NT2/D1 (cell line): ENCODE results near the gene TEX44.

Experiments
- DNase-seq: peaks from one replicate; pipeline ENCODE4 v3.0.0-alpha.2; 2011; ENCODE audit warnings: low read depth, low spot score
- H3K27me3 ChIP-seq: 2 replicates; pipeline ENCODE4 v1.6.0; 2011; ENCODE audit warnings: mild to moderate bottlenecking; ENCODE audit not compliant: insufficient read length, insufficient read depth
- H3K36me3 ChIP-seq: 2 replicates; pipeline ENCODE4 v1.6.1; 2011; ENCODE audit warnings: mild to moderate bottlenecking, low read length, mixed read lengths; ENCODE audit not compliant: insufficient read depth, insufficient read length
- H3K4me1 ChIP-seq: 2 replicates; pipeline ENCODE4 v1.5.1; 2011; ENCODE audit not compliant: insufficient read depth, insufficient read length
- H3K4me3 ChIP-seq: 2 replicates; pipeline ENCODE4 v1.5.1; 2011; ENCODE audit warnings: low read depth; ENCODE audit not compliant: insufficient read length
- H3K9ac ChIP-seq: 2 replicates; pipeline ENCODE4 v1.6.0; 2011; ENCODE audit warnings: low read depth; ENCODE audit not compliant: insufficient read length
- H3K9me3 ChIP-seq: 2 replicates; pipeline ENCODE4 v1.5.1; 2011; ENCODE audit warnings: mild to moderate bottlenecking, low read length; ENCODE audit not compliant: insufficient read depth
- SUZ12 ChIP-seq: IDR thresholded peaks from 2 replicates; pipeline ENCODE4 v1.6.1; 2011; ENCODE audit not compliant: insufficient read length, insufficient read depth; ENCODE audit errors: extremely low read depth
- YY1 ChIP-seq: IDR thresholded peaks from 2 replicates; pipeline ENCODE4 v1.6.1; 2011; ENCODE audit not compliant: insufficient read length, insufficient read depth
- ZNF274 ChIP-seq: IDR thresholded peaks from 2 replicates; pipeline ENCODE4 v1.6.1; 2011; ENCODE audit warnings: mild to moderate bottlenecking, low read depth, low read length

The TEX44 gene

GRCh38 chr2:231589656-231590055 is 3.0 kb upstream of the TEX44 start:
- Histone ChIP-seq H3K27me3 (no peaks in the 10 kb centered on the region), H3K9ac (peak overlapping the region; percentile 36), H3K4me1 (peaks cover 12% of the 10 kb centered on the region), H3K9me3 (no peaks in the 10 kb centered on the region), H3K36me3 (no peaks in the 10 kb centered on the region), H3K4me3 (no peak overlapping the region)
- TF ChIP-seq YY1 (no peak), ZNF274 (no peak), SUZ12 (no peak)
- no peak for DNase-seq

GRCh38 chr2:231590614-231591013 is 2.0 kb upstream of the TEX44 start:
- no peaks in the 10 kb centered on the region for H3K27me3 ChIP-seq
- no peak overlapping the region for H3K4me3 ChIP-seq
- H3K9me3 ChIP-seq: no peaks in the 10 kb centered on the region
- H3K9ac ChIP-seq: peak overlapping the region; percentile 68
- DNase-seq: no peak
- no peak for TF ChIP-seq ZNF274
- TF ChIP-seq SUZ12: no peak
- TF ChIP-seq YY1: no peak
- no peaks in the 10 kb centered on the region for H3K36me3 ChIP-seq
- H3K4me1 ChIP-seq: peaks cover 16% of the 10 kb centered on the region

- no peak for DNase-seq
- no peaks in the 10 kb centered on the region for H3K9me3 ChIP-seq
- H3K36me3 ChIP-seq: no peaks in the 10 kb centered on the region
- H3K27me3 ChIP-seq: no peaks in the 10 kb centered on the region
- H3K4me1 ChIP-seq: peaks cover 19% of the 10 kb centered on the region
- H3K4me3 ChIP-seq: no peak overlapping the region
- TF ChIP-seq YY1 (no peak), SUZ12 (no peak)
- no peak overlapping the region for H3K9ac ChIP-seq
Measured at GRCh38 chr2:231593666-231594065, 1.0 kb downstream of the TEX44 start.

- TF ChIP-seq SUZ12: no peak
- TF ChIP-seq ZNF274: no peak
- no peak overlapping the region for H3K4me3 ChIP-seq
Measured at GRCh38 chr2:231597014-231597611, 4.4 kb downstream of the TEX44 start.

GRCh38 chr2:231597627-231598026 is 5.0 kb downstream of the TEX44 start:
- Histone ChIP-seq H3K9me3 (no peaks in the 10 kb centered on the region), H3K9ac (no peak overlapping the region), H3K27me3 (no peaks in the 10 kb centered on the region), H3K4me1 (peaks cover 13% of the 10 kb centered on the region), H3K4me3 (no peak overlapping the region), H3K36me3 (no peaks in the 10 kb centered on the region)
- DNase-seq: no peak
- TF ChIP-seq YY1 (no peak), ZNF274 (no peak), SUZ12 (no peak)

More at GRCh38 chr2:231597014-231597611, 4.4 kb downstream of the TEX44 start:
- no peak for DNase-seq
- Histone ChIP-seq H3K9me3 (no peaks in the 10 kb centered on the region), H3K4me1 (peaks cover 13% of the 10 kb centered on the region), H3K9ac (no peak overlapping the region), H3K27me3 (no peaks in the 10 kb centered on the region), H3K36me3 (no peaks in the 10 kb centered on the region)

GRCh38 chr2:231600619-231601355 is 8.1 kb downstream of the TEX44 start:
- Histone ChIP-seq H3K27me3 (no peaks in the 10 kb centered on the region), H3K4me1 (peaks cover 24% of the 10 kb centered on the region), H3K9ac (peak overlapping the region; percentile 16), H3K4me3 (no peak overlapping the region), H3K36me3 (no peaks in the 10 kb centered on the region), H3K9me3 (no peaks in the 10 kb centered on the region)
- DNase-seq: no peak
- TF ChIP-seq ZNF274: no peak
- TF ChIP-seq YY1: no peak
- TF ChIP-seq SUZ12: no peak

GRCh38 chr2:231601356-231602229 is 8.9 kb downstream of the TEX44 start:
- TF ChIP-seq SUZ12: no peak
- TF ChIP-seq YY1: no peak
- TF ChIP-seq ZNF274: no peak
- no peaks in the 10 kb centered on the region for H3K36me3 ChIP-seq
- no peaks in the 10 kb centered on the region for H3K27me3 ChIP-seq
- peaks cover 26% of the 10 kb centered on the region for H3K4me1 ChIP-seq
- DNase-seq: peak; percentile 92
- H3K9me3 ChIP-seq: no peaks in the 10 kb centered on the region
- H3K4me3 ChIP-seq: no peak overlapping the region
- no peak overlapping the region for H3K9ac ChIP-seq
